GM12878 (cell line): ENCODE data around the gene SNX15. TPM values are rescaled to one million over a fixed set of nuclear protein-coding genes. Genes with fewer than 3 reads are reported as not detected.

Experiments used
- ATAC-seq: fragments of 200-7000 bp; cut with Tn5 transposase; 3 replicates; pipeline ENCODE4 v1.9.1; 2020; ENCODE audit warnings: mild to moderate bottlenecking, moderate library complexity
- BruUV-seq: library from RNA; stranded (reverse); fragments of 400-500 nt; replicated peaks from 2 replicates; lab custom pipeline; 2021; lab: Mats Ljungman, UMichigan
- CTCF ChIA-PET: fragments of 300-600 bp; sonication (Branson Sonifier 250); formaldehyde crosslinking; extraction: SDS; loops from one replicate; lab custom pipeline; 2021; ENCODE audit warnings: inconsistent platforms; lab: Yijun Ruan, JAX
- POLR2A ChIA-PET: fragments of 350-600 bp; formaldehyde crosslinking; extraction: SDS; loops from one replicate; lab custom pipeline; 2021; ENCODE audit warnings: inconsistent platforms; lab: Charles Lee
- RAD21 ChIA-PET: fragments of 300-600 bp; sonication (Branson Sonifier 250); formaldehyde crosslinking; loops from one replicate; lab custom pipeline; 2023; ENCODE audit warnings: antibody characterized with exemption; ENCODE audit not compliant: unreplicated experiment; lab: Charles Lee
- SMC1A ChIA-PET: fragments of 300-600 bp; sonication (Branson Sonifier 250); formaldehyde crosslinking; loops from one replicate; lab custom pipeline; 2023; ENCODE audit not compliant: unreplicated experiment, uncharacterized antibody; lab: Charles Lee
- DNase-seq: peaks from one replicate; pipeline ENCODE4 v3.0.0-alpha.2; 2011; ENCODE audit warnings: low read depth, low spot score
- FAIRE-seq: peaks from 3 replicates; lab custom pipeline; 2011; peaks lifted over from hg19 to GRCh38; lab: Jason Lieb, UNC
- H2AFZ ChIP-seq: 2 replicates; pipeline ENCODE4 v1.6.0; 2011; ENCODE audit warnings: low read depth, low read length, control low read depth; ENCODE audit not compliant: control insufficient read depth
- H3K27ac ChIP-seq: 2 replicates; pipeline ENCODE4 v1.5.1; 2011; ENCODE audit warnings: control low read depth; ENCODE audit not compliant: control insufficient read depth, insufficient read depth
- H3K27me3 ChIP-seq, 2 experiments: replicated peaks in 1 of 2; 2 replicates each; pipeline versions ENCODE4 v1.6.0 to v1.6.1; 2011; ENCODE audit warnings: low read length in 1 of 2; ENCODE audit not compliant: control insufficient read depth in 2 of 2, insufficient read depth in 2 of 2
- H3K36me3 ChIP-seq, 2 experiments: 2 replicates each; pipeline ENCODE4 v1.5.1; 2011; ENCODE audit warnings: low read length in 1 of 2; ENCODE audit not compliant: control insufficient read depth in 2 of 2, insufficient read depth in 2 of 2
- H3K4me1 ChIP-seq: 2 replicates; pipeline ENCODE4 v1.6.1; 2011; ENCODE audit warnings: mild to moderate bottlenecking, low read length, moderate library complexity, mixed read lengths; ENCODE audit not compliant: control insufficient read depth, insufficient read depth
- H3K4me2 ChIP-seq: 2 replicates; pipeline ENCODE4 v1.6.0; 2011; ENCODE audit warnings: control low read depth; ENCODE audit not compliant: control insufficient read depth, insufficient read depth
- H3K4me3 ChIP-seq: fragments of 200-600 bp; sonication (generic); 2 replicates; pipeline ENCODE4 v1.5.1; 2016
- H3K79me2 ChIP-seq: 2 replicates; pipeline ENCODE4 v1.6.0; 2011; ENCODE audit warnings: low read length; ENCODE audit not compliant: control insufficient read depth, insufficient read depth
- H3K9ac ChIP-seq: 2 replicates; pipeline ENCODE4 v1.8.0; 2011; ENCODE audit warnings: low read length, control low read depth, mixed read lengths; ENCODE audit not compliant: control insufficient read depth, insufficient read depth
- H3K9me3 ChIP-seq: replicated peaks from 3 replicates; pipeline ENCODE4 v1.5.1; 2011; ENCODE audit warnings: mild to moderate bottlenecking, low read length; ENCODE audit not compliant: control insufficient read depth, insufficient read depth
- H4K20me1 ChIP-seq: 2 replicates; pipeline ENCODE4 v1.6.0; 2011; ENCODE audit not compliant: control insufficient read depth, insufficient read depth
- JUNB ChIP-seq: IDR thresholded peaks from 2 replicates; pipeline ENCODE4 v1.6.1; 2016; ENCODE audit warnings: antibody characterized with exemption, mild to moderate bottlenecking
- LARP7 ChIP-seq: fragments of 450-650 bp; IDR thresholded peaks from 2 replicates; pipeline ENCODE4 v1.6.1; 2017; ENCODE audit warnings: mild to moderate bottlenecking
- MLLT1 ChIP-seq: fragments of 450-650 bp; IDR thresholded peaks from 2 replicates; pipeline ENCODE4 v1.6.1; 2016; ENCODE audit warnings: mild to moderate bottlenecking
- NR2C2 ChIP-seq: IDR thresholded peaks from 2 replicates; pipeline ENCODE4 v1.6.1; 2011; ENCODE audit warnings: borderline replicate concordance, low read depth; ENCODE audit not compliant: control insufficient read depth, insufficient read length
- RCOR1 ChIP-seq: conservative IDR thresholded peaks from 2 replicates; pipeline ENCODE4 v1.6.1; 2012; ENCODE audit warnings: low read depth, low read length, improper control_type of control experiment
- SIX5 ChIP-seq: IDR thresholded peaks from 2 replicates; pipeline ENCODE4 v1.6.1; 2011; ENCODE audit warnings: mild to moderate bottlenecking, low read depth, low read length, moderate library complexity; ENCODE audit not compliant: severe bottlenecking
- SREBF1 ChIP-seq: IDR thresholded peaks from 2 replicates; pipeline ENCODE4 v1.6.1; 2012; ENCODE audit warnings: mild to moderate bottlenecking, low read length
- SRF ChIP-seq, 2 experiments: IDR thresholded peaks; 2 replicates each; pipeline ENCODE4 v1.6.1; 2011; ENCODE audit warnings: low read depth in 2 of 2, low read length in 2 of 2, mild to moderate bottlenecking in 1 of 2, moderate library complexity in 1 of 2
- WGBS: methylation state at CpG from one replicate; pipeline ENCODE4 v1.1.6; 2016; ENCODE audit warnings: low lambda C conversion rate; ENCODE audit not compliant: insufficient replicate concordance, insufficient coverage; ENCODE audit errors: missing lambda C conversion rate; 5-methylcytosine and 5-hydroxymethylcytosine counted together
- in situ Hi-C: fragments of 300-500 bp; cut with MboI; formaldehyde crosslinking; loops from 9 replicates; pipeline ENCODE4 v1.14.3; 2018; ENCODE audit warnings: mixed read lengths
- intact Hi-C: fragments of 100-400 bp; cut with micrococcal nuclease; formaldehyde crosslinking; loops from one replicate; pipeline ENCODE4 v1.14.2; 2022; ENCODE audit not compliant: unreplicated experiment
- polyA plus RNA-seq, 11 experiments: library from polyadenylated mRNA; depleted of rRNA in 4 of 11; unstranded in 6 of 11; stranded (reverse) in 5 of 11; fragments of >200 nt; fragmentation: Nextera tagmentation in 4 of 11; fragmentation: Illumina TruSeq in 1 of 11; extraction: Ambion mirVana in 4 of 11; extraction: Trizol in 1 of 11; gene quantifications; 1 replicate in 1 of 11; 2 replicates in 10 of 11; pipeline versions ENCODE4 v1.2.1 to v1.2.3, GENCODE V29; 2011 to 2016; ENCODE audit warnings: inconsistent platforms in 2 of 11, missing spikeins in 2 of 11, low read depth in 1 of 11
- total RNA-seq, 4 experiments: library from RNA; depleted of rRNA in 3 of 4; stranded (reverse); fragments of >200 nt in 3 of 4; fragmentation: Illumina TruSeq in 1 of 4; extraction: Trizol in 1 of 4; gene quantifications; 2 replicates each; pipeline versions ENCODE4 v1.2.1 to v1.2.3, GENCODE V29; 2013 to 2021
- TF ChIP-seq, protein P1 (sequence below): fragments of 150-350 bp; IDR thresholded peaks from 2 replicates; pipeline ENCODE4 v1.6.1; 2014; ENCODE audit warnings: mild to moderate bottlenecking, low read depth, low read length
- TF ChIP-seq, protein P2 (sequence below): fragments of 450-650 bp; IDR thresholded peaks from 2 replicates; pipeline ENCODE4 v1.6.1; 2017; ENCODE audit warnings: low read depth, mild to moderate bottlenecking, moderate library complexity

The SNX15 gene
- total and polyA plus RNA-seq, 10 of the 15 experiments (the other 5 are each of a cell fraction or from before 2014, with no cell fraction given) = 2.4 to 24.0 (median 16.1) TPM

DNA sequence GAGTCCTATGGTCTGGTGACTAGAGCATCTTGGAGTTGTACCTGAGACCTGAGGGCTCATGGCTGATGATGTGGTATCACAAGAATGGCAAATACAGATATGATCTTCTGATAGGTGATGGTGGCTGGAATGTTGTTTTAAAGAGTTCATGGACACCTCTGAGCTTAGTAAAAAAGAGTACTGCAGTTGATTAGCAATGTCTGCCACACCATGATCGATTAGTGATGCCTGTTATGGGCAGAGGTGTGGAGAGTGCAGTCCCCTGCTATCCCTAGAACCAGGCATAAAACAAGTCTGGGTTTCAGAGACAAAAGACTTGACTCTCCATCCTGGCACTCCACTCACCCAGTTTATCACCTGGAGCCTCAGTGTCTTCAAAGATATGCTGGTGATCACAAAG is 29.1 kb upstream of the SNX15 start:
- DNase-seq (no peak), FAIRE-seq (peak; percentile 52), ATAC-seq (peak; percentile 28)
- intact Hi-C loops (no loop called here), in situ Hi-C loops (no loop called here)
- CTCF ChIA-PET = interaction anchor here (1.0 to 3.9 kb wide), 7 partner anchors 16 to 150 kb away, joined by 3 to 20 read pairs (median 8); partner anchors contain the start of gene ARL2
- no peaks in the 10 kb centered on the region for H4K20me1 ChIP-seq
- BruUV-seq = no TSS peak
- H3K36me3 ChIP-seq = no peaks in the 10 kb centered on the region
- WGBS = 13% methylated on average over 1 of the region's 1 CpG
- H3K4me2 ChIP-seq = no peak overlapping the region
- no peak overlapping the region for H3K9ac ChIP-seq
- POLR2A ChIA-PET = interaction anchor here (0.7 to 1.9 kb wide), 2 partner anchors 113 to 123 kb away, joined by 3 to 5 read pairs; partner anchors contain the start of genes FAU and MRPL49
- TF ChIP-seq, protein P1, sequence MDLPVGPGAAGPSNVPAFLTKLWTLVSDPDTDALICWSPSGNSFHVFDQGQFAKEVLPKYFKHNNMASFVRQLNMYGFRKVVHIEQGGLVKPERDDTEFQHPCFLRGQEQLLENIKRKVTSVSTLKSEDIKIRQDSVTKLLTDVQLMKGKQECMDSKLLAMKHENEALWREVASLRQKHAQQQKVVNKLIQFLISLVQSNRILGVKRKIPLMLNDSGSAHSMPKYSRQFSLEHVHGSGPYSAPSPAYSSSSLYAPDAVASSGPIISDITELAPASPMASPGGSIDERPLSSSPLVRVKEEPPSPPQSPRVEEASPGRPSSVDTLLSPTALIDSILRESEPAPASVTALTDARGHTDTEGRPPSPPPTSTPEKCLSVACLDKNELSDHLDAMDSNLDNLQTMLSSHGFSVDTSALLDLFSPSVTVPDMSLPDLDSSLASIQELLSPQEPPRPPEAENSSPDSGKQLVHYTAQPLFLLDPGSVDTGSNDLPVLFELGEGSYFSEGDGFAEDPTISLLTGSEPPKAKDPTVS = no peak
- TF ChIP-seq SREBF1 (no peak), SIX5 (no peak), LARP7 (no peak), SRF (IDR thresholded peaks at IDR 0.05; ENCODE audit: low read depth in 2 of 2, low read length in 2 of 2) (peak; percentile 35 to 96; a peak in 3 of 4 replicates), RCOR1 (no peak), NR2C2 (peak; percentile 71), MLLT1 (peak; percentile 99), JUNB (no peak)
- TF ChIP-seq, protein P2, sequence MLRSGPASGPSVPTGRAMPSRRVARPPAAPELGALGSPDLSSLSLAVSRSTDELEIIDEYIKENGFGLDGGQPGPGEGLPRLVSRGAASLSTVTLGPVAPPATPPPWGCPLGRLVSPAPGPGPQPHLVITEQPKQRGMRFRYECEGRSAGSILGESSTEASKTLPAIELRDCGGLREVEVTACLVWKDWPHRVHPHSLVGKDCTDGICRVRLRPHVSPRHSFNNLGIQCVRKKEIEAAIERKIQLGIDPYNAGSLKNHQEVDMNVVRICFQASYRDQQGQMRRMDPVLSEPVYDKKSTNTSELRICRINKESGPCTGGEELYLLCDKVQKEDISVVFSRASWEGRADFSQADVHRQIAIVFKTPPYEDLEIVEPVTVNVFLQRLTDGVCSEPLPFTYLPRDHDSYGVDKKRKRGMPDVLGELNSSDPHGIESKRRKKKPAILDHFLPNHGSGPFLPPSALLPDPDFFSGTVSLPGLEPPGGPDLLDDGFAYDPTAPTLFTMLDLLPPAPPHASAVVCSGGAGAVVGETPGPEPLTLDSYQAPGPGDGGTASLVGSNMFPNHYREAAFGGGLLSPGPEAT = no peak
- H3K79me2 ChIP-seq = no peaks in the 10 kb centered on the region
- RAD21 ChIA-PET = interaction anchor here (3.0 kb wide), 1 partner anchor 149 kb away, joined by 19 read pairs; no protein-coding TSS in a partner anchor
- no peak overlapping the region for H3K27ac ChIP-seq
- peaks cover 8% of the 10 kb centered on the region for H3K4me1 ChIP-seq
- peak overlapping the region; percentile 8; the same call in 1 of the 2 replicates for H2AFZ ChIP-seq
- SMC1A ChIA-PET = interaction anchor here (1.2 to 2.1 kb wide), 5 partner anchors 13 to 108 kb away, joined by 3 to 19 read pairs (median 4); no protein-coding TSS in a partner anchor
- H3K9me3 ChIP-seq = no peaks in the 10 kb centered on the region
- no peaks in the 10 kb centered on the region; a peak in 1 of 4 replicates for H3K27me3 ChIP-seq
- H3K4me3 ChIP-seq = no peak overlapping the region
